Activated naive CD4-positive, alpha-beta T cell treated with anti-CD3 and anti-CD28 coated beads, Interleukin-2, amount 50 U/mL, for 16 hours (primary cell): ENCODE measurements around the gene RNF223.
"Not testable (repeated sequence)": the region's sequence is repeated elsewhere in the genome, so short reads cannot be mapped to it uniquely, and the experiment has no call there.

Experiments used
- DNase-seq: peaks from one replicate; pipeline ENCODE4 v3.0.0-alpha.2; 2020

The RNF223 gene

GRCh38 chr1:1069711-1070676 lies 4.1 kb downstream of the RNF223 start:
- no peak for DNase-seq

GRCh38 chr1:1069056-1069710 lies 4.9 kb downstream of the RNF223 start:
- peak; percentile 85 for DNase-seq

- peak; percentile 50 for DNase-seq
These were observed 5.5 kb downstream of the RNF223 start for GRCh38 chr1:1068517-1069055.

- no peak for DNase-seq
These were observed 6.1 kb downstream of the RNF223 start for GRCh38 chr1:1067860-1068516.

- no peak for DNase-seq
These were observed 6.7 kb downstream of the RNF223 start for GRCh38 chr1:1067284-1067859.

GRCh38 chr1:1066403-1067283 lies 7.5 kb downstream of the RNF223 start:
- DNase-seq: peak; percentile 37

- DNase-seq: not testable (repeated sequence)
These were observed 8.2 kb downstream of the RNF223 start for GRCh38 chr1:1065940-1066304.

GRCh38 chr1:1065265-1065939 lies 8.7 kb downstream of the RNF223 start:
- DNase-seq: no peak

- peak; percentile 88 for DNase-seq
These were observed 9.9 kb downstream of the RNF223 start for GRCh38 chr1:1063945-1064831.

- DNase-seq: no peak
These were observed 10.7 kb downstream of the RNF223 start for GRCh38 chr1:1063261-1063944.

GRCh38 chr1:1062348-1063163 lies 11.6 kb downstream of the RNF223 start:
- DNase-seq: no peak

- DNase-seq: no peak
These were observed 12.3 kb downstream of the RNF223 start for GRCh38 chr1:1061682-1062345.

- no peak for DNase-seq
These were observed 13.7 kb downstream of the RNF223 start for GRCh38 chr1:1060281-1061000.

- DNase-seq: peak; percentile 93
These were observed 14.4 kb downstream of the RNF223 start for GRCh38 chr1:1059494-1060280.

GRCh38 chr1:1058921-1059493 lies 15.1 kb downstream of the RNF223 start:
- DNase-seq: no peak
